ENCODE results near the gene TRAPPC10.

Gene TRAPPC10

DNA sequence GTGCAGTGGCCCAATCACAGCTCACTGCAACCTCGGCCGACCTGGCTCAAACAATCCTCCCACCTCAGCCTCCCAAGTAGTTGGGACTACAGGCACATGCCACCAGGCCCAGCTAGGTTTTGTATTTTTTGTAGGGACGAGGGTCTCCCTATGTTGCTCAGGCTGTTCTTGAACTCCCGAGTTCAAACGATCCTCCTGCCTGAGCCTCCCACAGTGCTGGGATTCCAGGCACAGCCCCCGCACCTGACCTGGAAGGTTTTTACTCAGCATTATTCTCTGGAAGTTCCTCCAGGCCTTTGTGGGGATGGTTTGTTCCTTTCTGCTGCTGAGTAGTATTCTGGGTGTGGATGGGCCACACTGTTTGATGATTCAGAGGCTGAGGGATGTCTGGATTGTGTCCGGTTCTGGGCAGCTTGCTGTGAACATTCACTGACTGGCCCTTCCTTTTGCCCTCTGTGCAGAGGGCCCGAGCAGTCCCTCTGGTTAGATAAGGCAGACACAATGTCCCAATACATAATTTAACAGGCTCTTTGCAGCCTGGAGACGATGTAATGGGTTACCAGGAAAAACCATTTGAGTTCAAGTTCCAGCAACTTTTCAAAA lies 6.0 kb upstream of the TRAPPC10 start:
- no peak for DNase-seq

DNA sequence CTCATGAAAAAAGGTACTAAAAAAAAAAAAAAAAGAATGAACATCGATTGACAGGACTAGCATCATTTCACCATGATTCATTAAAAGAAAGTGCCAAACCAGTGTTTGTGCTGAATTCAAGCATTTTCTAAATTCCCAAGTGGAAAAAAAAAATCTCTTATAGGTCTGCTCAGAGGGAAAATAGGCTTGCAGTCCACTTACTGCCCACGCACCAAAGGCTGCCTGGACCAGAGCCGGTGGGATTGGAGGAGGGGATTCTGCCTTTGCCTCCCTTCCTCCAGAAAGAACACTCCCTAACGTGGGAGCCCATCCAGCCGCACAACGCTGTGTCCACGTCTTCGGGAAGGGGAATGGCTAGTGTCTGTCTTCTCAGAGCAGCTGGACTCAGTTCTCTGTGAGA lies 5.5 kb upstream of the TRAPPC10 start:
- no peak for DNase-seq

- DNase-seq = no peak
These were observed 1.7 kb upstream of the TRAPPC10 start for GRCh38 chr21:44010429-44010828.

- no peak for DNase-seq
These were observed 986 bp upstream of the TRAPPC10 start for GRCh38 chr21:44011123-44011522.

GRCh38 chr21:44012474-44013379 lies 618 bp downstream of the TRAPPC10 start:
- DNase-seq = peak; percentile 24

DNA sequence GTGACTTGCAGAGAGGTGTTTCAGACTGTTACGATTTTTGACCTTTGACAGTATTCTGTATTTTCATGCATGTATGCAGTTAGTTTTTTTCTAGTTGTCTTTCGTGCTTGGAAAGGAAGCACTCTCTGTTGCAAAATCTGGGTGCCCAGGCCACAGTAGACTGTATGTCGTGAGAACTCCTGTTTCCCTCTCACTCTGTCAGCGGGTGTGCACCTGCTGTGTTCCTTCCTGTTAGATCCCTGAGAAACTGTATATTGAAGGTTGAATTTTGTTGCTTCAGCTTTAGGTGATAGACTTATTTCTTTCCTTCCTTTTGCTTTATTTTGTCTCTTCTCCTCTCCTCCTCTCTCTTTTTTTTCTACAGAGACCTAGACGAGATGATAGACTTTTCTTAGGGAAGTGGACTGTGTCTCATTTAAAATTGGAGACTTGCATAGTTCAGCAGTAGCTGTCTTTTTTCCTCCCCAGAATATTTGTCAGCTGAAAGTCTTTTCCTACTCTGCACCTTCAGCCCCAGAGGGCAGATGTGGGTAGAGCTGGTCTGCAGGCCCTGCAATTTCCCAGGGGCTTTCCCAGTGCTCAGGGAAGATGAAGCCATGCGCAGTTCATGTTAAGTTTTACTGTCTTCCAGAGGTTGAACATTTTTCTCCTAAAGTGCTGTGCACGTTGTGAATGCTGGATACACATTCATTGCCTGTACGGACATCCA lies 1.4 kb downstream of the TRAPPC10 start:
- DNase-seq = no peak

DNA sequence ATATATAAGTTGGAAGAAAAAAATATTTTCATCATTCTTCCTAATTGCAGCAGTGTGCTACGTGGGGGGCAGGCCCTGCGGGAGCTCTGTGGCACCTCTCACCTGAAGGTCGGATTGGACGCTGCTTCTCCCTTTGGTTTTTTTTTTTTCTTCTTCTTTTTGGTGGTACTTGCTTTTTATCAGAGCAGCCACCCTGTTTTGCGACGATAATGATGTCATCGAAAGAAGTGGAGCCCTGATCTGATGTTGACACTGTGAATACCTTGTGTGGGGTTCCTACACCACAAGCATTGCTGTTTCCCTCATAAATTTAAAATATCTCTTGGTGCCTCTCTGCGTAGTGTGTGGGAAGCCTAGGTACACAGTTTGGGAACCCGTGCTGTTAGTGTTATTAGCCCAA lies 5.5 kb downstream of the TRAPPC10 start:
- no peak for DNase-seq

GRCh38 chr21:44018127-44018526 lies 6.0 kb downstream of the TRAPPC10 start:
- no peak for DNase-seq

GRCh38 chr21:44018813-44019567 lies 6.9 kb downstream of the TRAPPC10 start:
- DNase-seq = no peak

- no peak for DNase-seq
These were observed 7.5 kb downstream of the TRAPPC10 start for GRCh38 chr21:44019568-44019958.

- DNase-seq = no peak
These were observed 8.4 kb downstream of the TRAPPC10 start for GRCh38 chr21:44020551-44020950.

GRCh38 chr21:44021064-44021463 lies 9.0 kb downstream of the TRAPPC10 start:
- no peak for DNase-seq

DNA sequence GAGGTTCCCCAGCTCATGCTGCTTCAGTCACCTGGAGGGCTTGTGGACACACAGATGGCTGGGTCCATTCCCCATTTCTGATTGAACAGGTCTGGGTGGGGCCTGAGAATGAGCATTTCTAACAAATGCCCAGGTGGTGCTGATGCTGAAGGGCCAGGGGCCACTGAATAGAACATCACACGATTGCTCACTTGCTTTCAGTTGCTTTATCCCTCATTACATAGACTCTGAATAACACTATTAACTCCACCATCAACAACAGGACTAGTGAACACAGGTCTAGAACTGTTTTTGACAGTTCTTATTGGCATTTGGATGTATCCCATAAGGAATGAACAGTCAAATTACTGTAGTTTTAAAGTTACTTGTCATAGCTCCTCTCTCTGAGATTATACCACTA lies 12.1 kb downstream of the TRAPPC10 start:
- no peak for DNase-seq

- no peak for DNase-seq
These were observed 12.8 kb downstream of the TRAPPC10 start for GRCh38 chr21:44024887-44025353.

- no peak for DNase-seq
These were observed 15.6 kb downstream of the TRAPPC10 start for GRCh38 chr21:44027607-44028286.

- no peak for DNase-seq
These were observed 16.2 kb downstream of the TRAPPC10 start for GRCh38 chr21:44028287-44028659.

GRCh38 chr21:44029460-44030087 lies 17.5 kb downstream of the TRAPPC10 start:
- DNase-seq = no peak

DNA sequence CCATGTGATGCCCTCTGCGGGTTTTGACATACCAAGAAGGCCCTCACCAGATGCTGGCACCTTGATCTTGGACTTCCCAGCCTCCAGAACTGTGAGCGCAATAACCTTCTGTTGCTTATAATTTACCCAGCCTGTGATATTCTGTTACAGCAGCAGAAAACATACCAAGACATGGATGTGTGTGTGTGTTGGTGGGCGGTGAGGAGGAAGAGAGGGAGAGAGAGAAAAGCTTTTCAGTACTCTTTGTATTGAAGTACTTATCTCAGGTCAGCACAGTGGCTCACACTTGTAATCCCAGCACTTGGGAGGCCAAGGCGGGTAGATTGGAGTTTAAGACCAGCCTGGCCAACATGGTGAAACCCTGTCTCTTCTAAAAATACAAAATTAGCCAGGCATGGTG lies 23.1 kb downstream of the TRAPPC10 start:
- no peak for DNase-seq

GRCh38 chr21:44038063-44038462 lies 26.0 kb downstream of the TRAPPC10 start:
- DNase-seq = no peak

DNA sequence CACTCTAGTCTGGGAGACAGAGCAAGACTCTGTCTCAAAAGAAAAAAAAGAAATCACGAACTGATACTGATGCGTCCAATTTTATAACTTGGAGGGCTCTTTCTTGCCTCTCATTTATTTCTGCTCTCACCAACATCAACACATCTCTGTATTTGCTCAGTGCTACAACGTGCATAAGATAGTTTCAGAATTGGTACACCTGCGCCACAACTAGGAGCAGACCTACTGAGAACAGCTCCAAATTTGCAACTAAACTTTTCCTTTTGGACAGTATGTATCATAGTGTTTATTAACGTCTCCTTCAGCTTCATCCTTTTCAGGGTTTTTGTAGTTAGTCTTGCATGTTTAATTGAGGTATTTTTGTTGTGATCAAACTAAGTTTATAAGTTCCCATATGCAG lies 27.7 kb downstream of the TRAPPC10 start:
- DNase-seq = no peak

GRCh38 chr21:44043613-44044012 lies 31.5 kb downstream of the TRAPPC10 start:
- DNase-seq = no peak

DNA sequence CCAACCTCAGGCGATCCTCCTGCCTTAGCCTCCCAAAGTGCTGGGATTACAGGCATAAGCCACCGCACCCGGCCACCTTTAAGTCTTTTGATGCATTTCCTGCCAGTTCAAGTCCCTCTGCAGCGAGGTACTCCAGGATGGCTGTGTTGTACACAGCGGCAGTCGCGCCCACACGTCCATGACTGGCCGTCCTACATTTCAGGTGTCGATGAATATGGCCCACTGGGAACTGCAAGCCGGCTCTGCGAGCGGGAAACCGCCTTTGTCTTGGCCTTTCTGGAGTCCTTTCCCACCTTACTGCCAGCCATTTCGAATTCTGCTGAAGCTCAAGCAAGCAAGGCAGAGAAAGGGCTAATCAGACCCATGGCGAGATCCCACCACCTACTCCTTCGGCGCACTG lies 34.6 kb downstream of the TRAPPC10 start:
- no peak for DNase-seq

Data from NCI-H2029 (cell line).